HG02943 (cell line): Measurements from ENCODE around the gene CD52.

ENCODE experiments used
- ATAC-seq: cut with Tn5 transposase; IDR thresholded peaks from one replicate; pipeline ENCODE4 v1.9.1; 2021; ENCODE audit warnings: mild to moderate bottlenecking, low read depth, moderate library complexity; ENCODE audit not compliant: unreplicated experiment

Gene CD52

DNA sequence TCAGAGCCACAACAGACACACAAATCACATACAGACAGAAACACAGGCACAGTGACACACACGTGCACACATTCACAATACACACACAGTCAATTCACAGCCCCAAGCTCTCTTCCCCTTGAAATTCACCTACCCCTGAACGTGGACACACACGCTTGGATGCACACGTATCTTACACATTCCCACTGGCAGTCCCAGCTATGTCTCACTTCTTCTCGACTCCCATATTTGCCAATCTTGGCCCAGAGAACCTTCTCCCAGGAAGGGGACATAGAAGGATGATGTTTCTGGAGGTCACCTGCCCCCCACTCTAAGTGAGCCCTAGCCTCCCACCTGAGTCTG lies 34.6 kb downstream of the CD52 start:
- no peak for ATAC-seq

DNA sequence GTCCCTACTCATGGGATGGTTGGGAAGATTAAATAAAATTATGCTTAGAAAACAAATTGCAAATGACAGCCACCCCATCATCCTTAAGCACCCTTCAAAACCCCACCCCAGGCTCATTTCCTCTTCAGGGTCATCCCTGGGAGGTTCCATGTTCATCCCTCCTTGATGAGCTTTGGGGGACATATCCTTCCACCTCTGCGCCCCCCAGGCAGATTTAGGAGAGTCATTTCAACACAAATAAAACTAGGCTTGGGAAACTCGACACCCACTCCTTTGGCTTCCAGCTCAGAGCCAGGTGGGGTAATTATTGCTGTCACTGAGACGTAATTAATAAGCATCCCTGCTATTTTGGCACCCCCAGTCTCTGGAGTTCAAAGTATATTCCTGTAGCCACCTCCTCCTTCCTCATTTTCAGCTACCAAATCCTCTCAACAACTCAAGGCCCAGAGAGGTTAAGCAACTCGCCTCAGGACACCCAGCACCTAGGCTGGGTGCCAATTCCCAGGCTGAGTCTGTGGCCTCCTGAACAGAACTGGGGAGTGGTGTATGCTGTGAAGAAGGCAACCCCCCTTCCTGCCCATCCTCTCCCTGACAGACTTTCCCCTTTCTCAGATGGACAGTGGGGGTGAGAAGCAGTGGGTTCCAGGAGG lies 35.6 kb downstream of the CD52 start:
- ATAC-seq = no peak

DNA sequence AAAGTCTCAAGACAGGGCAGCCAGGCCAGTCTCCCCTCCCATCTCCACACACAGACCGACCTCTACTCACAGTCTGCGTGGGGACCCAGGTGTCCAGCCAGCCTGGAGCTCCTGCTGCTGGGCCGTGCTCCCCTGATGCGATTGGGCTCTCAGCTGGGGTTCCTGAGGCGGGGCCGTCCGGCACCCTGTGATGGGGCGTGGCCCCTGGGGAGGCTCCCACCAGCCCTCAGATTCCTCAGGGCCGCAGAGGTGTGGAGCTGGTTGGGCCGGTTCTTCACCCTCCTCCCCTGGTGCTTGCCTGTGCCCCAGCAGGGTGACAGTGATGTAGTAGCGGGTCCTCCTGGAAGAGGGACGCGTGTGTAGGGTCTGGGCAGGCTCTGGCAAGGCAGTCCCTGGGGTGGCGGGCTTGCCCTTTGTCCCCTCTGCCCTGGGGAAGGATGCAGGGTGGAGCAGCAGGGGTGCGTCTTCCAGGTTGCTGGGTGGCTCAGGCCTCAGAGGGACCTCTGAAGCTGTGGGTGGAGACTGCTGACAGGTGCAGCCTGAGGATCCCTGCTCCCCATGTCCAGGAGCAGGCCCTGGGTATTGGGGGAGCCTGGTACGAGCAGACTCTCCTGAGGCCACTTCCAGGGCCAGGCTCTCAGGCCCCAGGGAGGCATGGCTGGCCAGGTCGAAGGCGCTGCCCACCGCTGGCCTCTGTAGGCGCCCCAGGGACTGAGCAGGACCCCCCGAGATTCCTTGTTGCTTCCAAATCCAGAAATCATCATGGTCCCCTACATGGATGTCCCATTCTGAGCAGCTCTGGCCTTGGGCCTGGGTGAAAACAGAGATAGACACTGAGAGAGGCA lies 36.4 kb downstream of the CD52 start, which contains the start of gene CRYBG2:
CRYBG2 (minus strand) TSS at position 155 of the 845 bp plus-strand sequence. CDS start 7,473 bp downstream, outside the sequence.
- no peak for ATAC-seq

DNA sequence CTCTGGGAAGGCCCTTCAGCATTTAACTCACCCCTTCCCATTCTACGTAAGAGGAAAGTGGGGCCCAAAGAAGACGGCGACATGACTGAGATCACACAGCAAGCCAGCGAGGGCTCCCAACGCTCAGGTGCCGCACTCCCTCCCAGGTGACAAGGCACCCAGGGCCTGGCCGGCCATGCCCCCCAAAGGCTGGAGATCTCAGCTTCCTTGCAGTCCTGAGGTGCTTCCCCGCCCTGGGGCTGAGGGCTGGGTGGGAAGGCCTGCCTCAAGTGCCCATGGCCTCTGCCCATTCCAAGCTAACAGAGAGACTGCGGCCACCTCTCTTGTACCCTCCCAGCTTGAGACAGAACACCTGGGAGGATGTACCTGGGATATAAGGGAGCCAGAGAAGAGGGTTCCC lies 37.2 kb downstream of the CD52 start:
- no peak for ATAC-seq

DNA sequence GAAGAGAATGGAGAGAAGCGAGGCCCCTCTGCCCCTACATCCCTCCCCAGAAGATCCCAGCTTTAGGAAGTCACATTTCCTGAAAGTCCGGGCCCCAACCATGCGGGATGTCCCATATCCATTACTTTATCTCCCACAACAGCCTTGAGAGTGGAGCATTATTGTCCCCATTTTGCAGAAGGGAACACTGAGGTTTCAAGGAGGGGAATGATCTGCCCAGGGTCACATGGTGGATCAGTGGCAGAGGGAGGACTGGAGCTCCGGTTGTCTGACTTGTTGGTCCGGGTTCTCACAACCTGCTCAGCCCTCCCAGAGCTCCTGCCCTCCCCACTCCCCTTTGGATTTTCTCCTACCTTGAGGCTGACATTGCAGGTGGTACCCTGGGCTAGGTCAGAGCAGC lies 38.3 kb downstream of the CD52 start:
- no peak for ATAC-seq

DNA sequence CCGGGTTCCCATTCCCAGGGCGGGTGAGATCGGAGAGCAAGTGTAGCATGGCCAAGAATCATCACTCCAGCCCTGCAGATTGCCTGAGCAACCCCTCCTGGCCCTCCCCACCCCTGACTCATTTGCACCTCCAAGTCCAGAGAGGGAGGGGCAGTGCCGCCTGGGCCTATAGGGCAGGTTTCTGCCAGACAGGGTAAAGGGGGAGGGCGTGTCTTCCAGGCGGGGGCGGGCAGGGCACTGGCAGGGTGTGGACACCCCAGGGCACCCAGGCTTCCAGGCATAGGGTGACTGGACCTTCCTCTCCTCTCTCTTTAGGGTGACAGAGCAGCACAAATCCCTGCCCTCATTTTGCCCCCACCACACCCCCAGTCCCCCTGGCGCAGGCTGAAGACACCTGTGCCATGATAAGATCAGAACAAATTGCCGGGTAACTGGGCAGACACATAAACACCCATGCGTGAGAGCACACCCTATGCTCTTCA lies 39.4 kb downstream of the CD52 start:
- ATAC-seq = no peak

DNA sequence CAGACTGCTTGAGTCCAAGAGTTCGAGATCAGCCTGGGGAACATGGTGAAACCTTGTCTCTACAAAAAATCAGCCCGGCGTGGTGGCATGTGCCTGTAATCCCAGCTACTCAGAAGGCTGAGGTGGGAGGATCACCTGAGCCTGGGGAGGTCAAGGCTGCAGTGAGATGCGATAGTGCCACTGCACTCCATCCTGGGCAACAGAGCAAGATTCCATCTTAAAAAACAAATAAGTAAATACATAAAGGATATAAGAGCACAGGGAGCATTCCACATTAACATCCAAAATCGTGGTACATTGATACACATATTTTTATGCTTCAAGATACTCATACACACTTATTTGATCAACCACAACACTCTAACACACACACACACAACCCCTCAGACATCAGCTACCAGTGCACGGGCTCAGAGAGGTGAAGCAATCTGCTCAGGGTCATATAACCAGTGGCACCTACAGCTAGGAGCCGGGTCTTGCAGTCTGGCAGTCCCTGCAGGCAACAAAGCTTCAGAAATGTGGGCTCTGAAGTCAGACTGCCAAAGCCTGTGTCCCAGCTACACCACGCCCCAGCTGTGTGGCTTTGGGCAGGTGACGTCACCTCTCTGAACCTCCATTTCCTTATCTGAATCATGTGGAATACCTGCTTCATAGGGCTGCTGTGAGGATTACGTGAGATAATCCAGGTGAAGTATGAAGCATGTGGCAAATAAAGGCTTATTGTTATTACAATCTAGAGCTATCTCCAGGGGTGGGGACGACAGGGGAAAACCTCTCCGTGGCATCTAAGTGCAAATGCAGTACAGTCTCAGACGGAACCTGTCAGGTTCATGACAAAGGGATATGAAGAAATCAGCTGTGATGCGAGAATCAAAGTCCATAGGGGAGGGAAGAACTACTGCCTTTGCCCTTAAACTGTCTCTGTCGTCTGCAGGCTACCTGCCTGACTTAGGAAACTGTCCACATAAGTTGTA lies 40.9 kb downstream of the CD52 start:
- ATAC-seq = no peak

DNA sequence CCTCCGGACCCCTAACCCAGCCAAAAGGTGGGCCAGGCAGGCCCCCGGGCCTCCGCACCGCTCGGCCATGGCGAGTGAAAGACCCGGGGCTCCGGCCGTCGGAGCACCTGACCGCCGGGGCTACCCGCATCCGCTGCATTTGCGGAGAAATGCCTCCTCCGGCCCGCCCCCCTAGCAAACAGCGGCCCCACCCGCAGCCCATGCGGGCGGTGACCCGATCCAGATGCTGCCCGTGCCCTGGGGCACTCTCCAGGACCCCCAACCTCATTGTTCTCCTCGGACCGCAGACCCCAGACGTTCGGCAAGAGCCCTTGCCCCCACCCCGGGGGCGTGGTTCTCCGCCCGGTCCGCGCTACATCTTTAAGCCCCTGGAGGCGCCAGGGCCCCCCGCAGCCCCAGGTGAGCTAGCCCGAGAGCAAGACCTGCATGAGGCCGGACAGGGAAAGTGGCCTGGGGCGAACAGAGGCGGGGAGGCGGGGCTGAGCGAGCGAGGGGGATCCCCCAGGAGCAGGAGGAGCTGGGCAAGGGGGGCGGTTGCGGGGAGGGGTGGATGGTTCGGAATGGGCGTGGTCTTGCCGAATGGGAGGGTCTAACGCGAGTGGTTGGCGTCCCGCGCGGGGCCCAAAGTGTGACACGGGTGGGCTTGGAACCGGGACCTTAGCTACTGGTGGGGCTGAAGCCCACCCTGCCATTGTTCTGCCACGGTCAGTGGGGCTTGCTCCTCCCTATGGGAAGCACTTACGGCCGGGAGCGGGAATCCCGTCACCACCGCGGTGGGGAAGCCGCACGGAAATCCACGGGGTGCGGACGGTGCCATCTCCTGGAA lies 42.4 kb downstream of the CD52 start:
- ATAC-seq = no peak

DNA sequence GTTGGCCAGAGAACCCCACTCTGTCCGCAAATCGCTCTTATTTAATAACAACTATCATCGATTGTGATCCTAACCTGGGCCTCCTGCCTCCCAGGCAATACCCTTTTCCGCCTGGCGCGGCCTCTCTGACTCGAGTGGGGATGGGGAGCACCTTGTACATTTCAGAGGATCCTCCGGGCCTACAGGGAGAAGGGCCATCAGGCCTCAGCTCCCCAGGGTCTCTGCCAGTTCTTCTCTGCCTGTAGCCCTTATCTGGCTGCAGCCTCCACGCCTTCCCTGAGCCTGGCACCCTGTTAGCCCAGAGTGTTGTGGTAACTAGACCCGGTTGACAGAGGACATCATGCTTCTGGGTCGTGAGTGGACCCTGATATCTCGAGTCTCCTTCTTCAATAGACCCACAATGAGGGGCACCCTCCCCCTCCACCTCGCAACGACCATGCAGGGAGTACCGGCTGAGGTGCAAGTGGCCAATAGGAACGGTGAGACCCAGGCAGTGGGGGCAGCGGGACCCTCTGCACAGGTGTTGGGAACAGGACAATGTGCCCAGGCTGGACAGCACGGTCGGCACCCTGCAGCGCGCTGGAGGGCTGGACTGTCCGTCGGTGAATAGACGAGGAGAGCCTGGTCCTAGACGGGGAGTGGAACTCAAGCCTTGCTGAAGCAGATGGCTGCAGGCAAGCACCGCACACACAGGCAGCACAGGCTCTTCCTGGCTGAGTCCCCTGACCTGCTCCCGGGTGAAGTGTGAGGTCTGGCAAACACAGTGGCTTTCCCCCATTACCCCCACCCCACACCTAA lies 43.2 kb downstream of the CD52 start:
- ATAC-seq = no peak

DNA sequence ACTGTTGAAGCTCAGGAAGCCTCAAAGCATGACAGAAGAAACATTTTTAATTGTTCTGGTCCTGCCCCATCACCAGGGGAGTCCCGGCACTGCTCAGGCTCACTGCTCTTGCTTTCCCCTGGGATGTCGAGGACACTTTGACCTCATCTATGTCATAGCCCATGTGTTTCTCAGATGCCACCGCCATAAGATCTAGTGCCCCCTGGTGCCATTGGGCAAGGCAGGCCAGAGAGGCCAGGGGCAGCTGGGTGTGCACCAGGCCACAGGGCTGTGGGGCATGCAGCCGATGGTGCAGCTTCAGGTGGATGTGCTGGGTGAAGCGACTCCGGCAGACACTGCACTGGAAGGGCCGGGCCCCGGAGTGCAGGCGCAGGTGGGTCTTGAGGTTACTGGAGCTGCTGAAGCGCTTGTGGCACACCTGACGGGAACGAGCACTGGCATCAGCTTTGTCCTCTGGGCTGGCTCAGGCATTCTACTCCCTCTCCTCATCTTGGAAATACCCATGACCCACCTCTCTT lies 43.9 kb downstream of the CD52 start:
- ATAC-seq = no peak

DNA sequence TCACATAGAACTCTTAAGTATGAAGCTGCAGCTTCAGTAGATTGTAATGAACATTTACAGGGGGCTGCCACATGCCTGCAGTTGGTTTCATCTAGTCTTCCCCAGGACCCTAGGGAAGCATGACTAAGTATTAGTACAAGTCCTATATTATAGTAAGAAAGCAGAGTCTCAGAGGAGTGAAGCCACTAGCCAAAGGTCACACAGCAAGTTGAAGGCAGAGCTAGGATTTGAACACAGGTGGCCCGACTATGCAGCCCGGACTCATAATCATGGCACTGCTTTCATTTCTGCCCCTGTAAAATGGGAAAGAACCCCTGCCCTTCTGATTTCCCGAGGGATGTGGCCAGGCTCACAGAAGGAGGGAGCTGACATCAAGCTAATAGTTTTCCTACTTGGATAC lies 44.6 kb downstream of the CD52 start:
- no peak for ATAC-seq

DNA sequence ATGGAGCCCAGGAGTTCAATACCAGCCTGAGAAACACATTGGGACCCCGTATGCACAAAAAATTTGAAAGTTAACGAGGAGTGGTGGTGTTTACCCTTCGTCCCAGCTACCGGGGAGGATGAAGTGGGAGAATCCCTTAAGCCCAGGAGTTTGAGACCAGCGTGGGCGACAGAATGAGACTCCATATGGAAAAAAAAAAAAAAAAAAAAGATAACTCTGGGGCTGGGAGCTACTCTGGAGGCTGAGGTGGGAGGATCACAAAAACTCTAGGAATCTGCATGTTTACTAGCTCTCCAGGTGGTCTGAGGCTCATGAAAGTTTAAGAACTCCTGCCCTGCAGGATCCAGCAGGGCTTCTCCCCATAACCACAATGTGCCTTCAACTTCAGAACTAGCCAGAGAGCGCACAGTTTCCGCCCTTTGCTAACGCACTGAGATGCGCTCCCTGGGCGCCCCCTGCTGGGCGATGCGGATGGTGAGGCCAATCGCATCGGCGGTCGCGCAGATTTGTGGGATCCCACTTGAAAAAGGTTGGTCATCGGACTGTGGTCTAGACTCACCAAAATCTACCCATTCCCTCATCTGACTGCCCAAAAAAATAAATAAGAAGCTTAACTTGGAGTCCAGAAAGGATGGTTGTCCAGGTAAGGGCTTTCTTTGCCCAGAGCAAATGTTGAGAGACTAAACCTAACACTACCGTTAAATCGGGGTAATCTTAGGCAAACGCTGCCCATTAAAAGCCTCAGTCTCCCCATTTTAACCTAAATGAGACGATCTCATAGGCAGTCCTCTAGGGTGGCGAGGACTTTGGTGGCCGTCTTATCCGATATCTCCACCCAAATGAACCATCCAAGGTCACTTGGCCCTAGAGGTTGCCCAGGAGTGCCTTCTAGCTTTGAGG lies 46.0 kb downstream of the CD52 start:
- no peak for ATAC-seq

DNA sequence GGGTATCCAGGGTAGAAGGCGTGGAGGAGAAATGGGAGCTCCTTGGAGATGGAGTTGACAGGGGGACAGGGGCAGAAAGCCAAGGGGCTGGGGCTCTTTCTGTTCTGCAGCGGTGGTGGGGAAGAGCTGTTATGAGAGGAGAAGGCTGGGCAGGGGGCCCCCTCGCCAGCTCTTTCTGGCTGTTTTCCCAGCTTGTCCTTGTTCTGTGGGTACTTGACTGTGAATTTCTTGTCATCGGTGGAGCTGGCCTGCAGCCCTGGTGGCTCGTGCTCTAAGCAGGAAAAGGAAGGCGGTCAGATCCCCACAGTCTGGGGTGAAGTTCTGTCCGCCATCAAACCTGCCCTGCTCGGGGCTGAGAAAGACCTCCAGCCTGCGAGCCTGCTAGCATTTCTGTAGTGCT lies 47.2 kb downstream of the CD52 start:
- no peak for ATAC-seq

DNA sequence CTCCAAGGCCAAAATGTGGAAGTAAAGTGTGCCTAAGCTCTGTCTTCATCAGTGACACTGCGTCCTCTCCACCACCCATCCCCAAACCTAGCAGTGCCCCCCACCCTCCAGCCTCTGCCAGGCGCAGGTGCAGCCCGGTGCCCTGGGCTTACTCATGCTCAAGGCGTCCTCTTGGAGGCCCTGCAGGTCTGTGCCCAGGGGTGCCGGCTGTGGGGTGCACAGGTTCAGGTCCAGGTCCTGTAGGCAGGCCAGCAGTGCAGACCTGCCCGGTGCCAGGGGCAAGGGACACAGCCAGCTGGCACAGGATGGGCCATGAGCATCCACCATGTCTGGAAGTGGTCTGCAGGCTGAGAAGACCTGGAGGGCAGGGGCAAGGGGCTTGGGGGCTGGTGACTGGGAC lies 49.7 kb downstream of the CD52 start:
- no peak for ATAC-seq

DNA sequence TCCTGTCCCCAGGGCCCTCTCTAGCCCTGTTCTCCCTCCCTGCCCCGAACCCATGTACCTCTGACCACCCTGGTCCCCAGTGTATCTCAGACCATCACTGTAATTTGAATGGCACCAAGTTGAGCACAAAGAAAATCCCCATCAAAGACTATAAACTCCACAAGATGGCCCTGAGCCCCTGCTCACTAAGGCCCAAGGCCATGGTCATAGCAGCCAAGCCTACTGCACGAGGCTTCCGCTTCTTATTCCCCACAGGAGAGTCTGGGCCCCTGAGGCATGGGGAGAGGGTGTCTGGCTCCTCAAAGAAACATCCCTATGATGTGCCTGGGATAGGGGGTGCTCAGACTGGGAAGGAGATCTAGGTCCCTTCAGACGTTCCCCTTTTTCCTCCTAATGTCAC lies 50.2 kb downstream of the CD52 start:
- no peak for ATAC-seq

DNA sequence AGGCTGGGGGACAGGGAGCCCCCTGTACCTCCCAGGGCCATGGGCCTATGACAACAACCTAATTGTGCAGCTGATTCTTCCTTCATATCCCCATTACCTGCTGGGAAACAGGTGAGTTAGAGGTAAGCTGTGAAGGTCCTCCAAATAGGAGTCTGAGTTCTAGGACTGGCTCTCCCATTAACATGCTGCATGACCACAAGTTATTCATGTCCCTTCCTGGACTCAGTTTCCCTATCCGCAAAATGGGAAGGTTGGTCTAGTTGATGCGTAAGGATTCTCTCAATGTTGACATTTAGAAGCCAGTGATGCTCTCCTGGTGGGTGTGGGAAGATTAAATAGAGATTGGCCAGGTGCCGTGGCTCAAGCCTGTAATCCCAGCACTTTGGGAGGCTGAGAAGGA lies 50.7 kb downstream of the CD52 start:
- no peak for ATAC-seq
